Epidermal melanocyte (primary cell): Measurements from ENCODE around the gene SMPDL3A.

Experiments
- DNase-seq: peaks from one replicate; pipeline ENCODE4 v3.0.0; 2011; ENCODE audit warnings: low spot score; ENCODE audit not compliant: insufficient read length

SMPDL3A gene

GRCh38 chr6:122853259-122853995 is 64.4 kb downstream of the SMPDL3A start:
- no peak for DNase-seq
